Measurements from ENCODE around the gene RESF1. TPM values are rescaled to one million over a fixed set of nuclear protein-coding genes. Genes with fewer than 3 reads are reported as not detected.

The RESF1 gene
- total RNA-seq, 1 experiment from 2014 or later: 172 TPM

DNA sequence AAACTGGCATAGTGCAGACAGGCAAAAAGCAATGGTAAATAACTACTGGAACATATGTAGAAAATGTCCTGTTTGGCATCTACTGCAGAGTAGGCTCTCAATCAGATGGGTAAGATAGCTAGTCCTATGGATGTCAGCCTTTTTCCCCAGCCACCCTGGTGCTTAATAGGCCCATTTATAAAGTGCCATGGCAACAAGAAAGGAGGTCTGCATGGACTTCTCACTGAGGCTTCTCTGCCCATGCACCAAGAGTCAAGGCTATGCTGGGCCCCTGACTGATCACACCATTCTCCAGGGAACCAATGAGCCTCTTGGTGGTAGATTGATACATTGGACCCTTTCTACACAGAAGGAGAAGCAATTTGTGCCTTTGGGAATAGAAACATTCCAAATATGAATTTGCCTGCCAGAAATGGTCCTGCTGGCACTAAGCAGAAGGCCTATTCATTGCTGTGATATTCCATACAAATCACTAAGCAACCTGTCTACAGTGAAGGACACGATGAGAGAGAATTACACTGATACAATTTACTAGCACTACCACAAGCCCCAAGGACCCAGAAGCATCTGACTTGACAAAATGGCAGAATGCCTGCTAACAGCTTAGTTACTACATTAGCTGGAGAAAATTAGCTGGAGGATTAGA is 43.8 kb downstream of the RESF1 start:
- no peak overlapping the region for H3K23ac ChIP-seq (ENCODE audit: insufficient read length, low read depth, low read length)
- H3K23me2 ChIP-seq (ENCODE audit: insufficient read length, low read depth, low read length, poor library complexity, severe bottlenecking): no peaks in the 10 kb centered on the region
- H3K14ac ChIP-seq (ENCODE audit: insufficient read depth, low read length): no peak overlapping the region
- no peak overlapping the region for H3K27ac ChIP-seq (ENCODE audit: insufficient read length, low read depth, low read length)
- H2BK20ac ChIP-seq (ENCODE audit: low read depth, low read length, poor library complexity, severe bottlenecking): no peak overlapping the region
- no peak overlapping the region for H2BK5ac ChIP-seq (ENCODE audit: insufficient read length, low read length)
- no CpG with 5 or more reads among the region's 1 CpG for WGBS (ENCODE audit: extremely low coverage, insufficient read length, low lambda C conversion rate)
- DNase-seq: no peak
- TF ChIP-seq CTCF (conservative IDR thresholded peaks at IDR 0.05): no peak
- Mint-ChIP-seq H3K4me1 (peaks cover 0 to 5% of the 10 kb centered on the region in 2 experiments; a peak in 2 of 4 replicates), H3K27ac (peak overlapping the region in 1 of 3 experiments; percentile 69; a peak in 2 of 7 replicates), H3K36me3 (ENCODE audit: insufficient read depth in 1 of 3, low read depth in 3 of 3) (peaks cover 25 to 41% (median 40%) of the 10 kb centered on the region in 3 experiments; a peak in 6 of 7 replicates), H3K4me3 (no peak overlapping the region), H3K27me3 (ENCODE audit: low read depth) (no peaks in the 10 kb centered on the region), H3K9me3 (no peaks in the 10 kb centered on the region; a peak in 1 of 5 replicates)
- peaks cover 6% of the 10 kb centered on the region for H3K9me3 ChIP-seq (ENCODE audit: control insufficient read depth, low read depth, low read length)
- H3K56ac ChIP-seq (ENCODE audit: insufficient read length, low read depth, low read length): no peak overlapping the region
- H2BK120ac ChIP-seq (ENCODE audit: low read depth, low read length, poor library complexity, severe bottlenecking): no peak overlapping the region
- no peak overlapping the region for H4K8ac ChIP-seq (replicated peaks; ENCODE audit: insufficient read length, low read depth, low read length)
- no peak overlapping the region for H4K91ac ChIP-seq (ENCODE audit: insufficient read length, low read depth, low read length)
- H2BK12ac ChIP-seq (ENCODE audit: insufficient read length, low read depth, low read length): no peak overlapping the region
- no peak overlapping the region for H3K4ac ChIP-seq (ENCODE audit: low read depth, low read length)
- no peak overlapping the region for H3T11ph ChIP-seq (ENCODE audit: low read length)
- H2AFZ ChIP-seq (ENCODE audit: low read length): no peak overlapping the region
- H3K27me3 ChIP-seq (ENCODE audit: insufficient read depth, low read length): no peaks in the 10 kb centered on the region; the same call in 1 of the 2 replicates
- H2AK5ac ChIP-seq (ENCODE audit: insufficient read length, low read length): no peak overlapping the region
- no peaks in the 10 kb centered on the region for H4K20me1 ChIP-seq (ENCODE audit: control insufficient read depth, insufficient read depth, insufficient read length)
- H2BK15ac ChIP-seq (ENCODE audit: low read depth, low read length): no peak overlapping the region
- H4K5ac ChIP-seq (ENCODE audit: insufficient read length, low read depth, low read length): no peak overlapping the region
- H3K79me2 ChIP-seq (ENCODE audit: insufficient read depth, low read length): no peaks in the 10 kb centered on the region
- H3K4me1 ChIP-seq (ENCODE audit: insufficient read depth, low read length): no peaks in the 10 kb centered on the region
- no peak overlapping the region for H3K9ac ChIP-seq (ENCODE audit: extremely low read depth, insufficient read length, low read length)
- no peaks in the 10 kb centered on the region for H3K79me1 ChIP-seq (ENCODE audit: insufficient read depth, low read depth, low read length, poor library complexity, severe bottlenecking)
- no peak overlapping the region for H3K4me2 ChIP-seq (ENCODE audit: insufficient read depth, insufficient read length, low read length)
- no peak overlapping the region for H3K18ac ChIP-seq (ENCODE audit: insufficient read length, low read depth, low read length)
